Small intestine (tissue), 7 donors: ENCODE data around the gene COPA. TPM values are rescaled to one million over a fixed set of nuclear protein-coding genes. Genes with fewer than 3 reads are reported as not detected.

Experiments used
- DNase-seq, 2 donors: peaks; one replicate each; pipeline versions ENCODE4 v3.0.0 to v3.0.0-alpha.2; 2013
- FAIRE-seq: peaks from 2 replicates; lab custom pipeline; 2012; peaks lifted over from hg19 to GRCh38; lab: Jason Lieb, UNC
- H3K27ac ChIP-seq, 3 donors: one replicate each; pipeline ENCODE4 v1.5.1; 2013; ENCODE audit warnings: low read length in 2 of 3, mild to moderate bottlenecking in 2 of 3, control low read depth in 1 of 3, inconsistent platforms in 1 of 3, low read depth in 1 of 3, moderate library complexity in 1 of 3
- H3K27me3 ChIP-seq, 3 donors: one replicate each; pipeline ENCODE4 v1.6.1; 2013; ENCODE audit warnings: low read length in 3 of 3, inconsistent platforms in 1 of 3; ENCODE audit not compliant: control insufficient read depth in 3 of 3, insufficient read depth in 3 of 3
- H3K36me3 ChIP-seq, 3 donors: one replicate each; pipeline ENCODE4 v1.6.1; 2013; ENCODE audit warnings: low read length in 3 of 3, inconsistent platforms in 1 of 3, low read depth in 1 of 3, mild to moderate bottlenecking in 1 of 3, moderate library complexity in 1 of 3; ENCODE audit not compliant: control insufficient read depth in 3 of 3, insufficient read depth in 2 of 3
- H3K4me1 ChIP-seq, 3 donors: one replicate each; pipeline ENCODE4 v1.6.1; 2013; ENCODE audit warnings: low read length in 2 of 3, inconsistent platforms in 1 of 3, low read depth in 1 of 3, mild to moderate bottlenecking in 1 of 3, moderate library complexity in 1 of 3; ENCODE audit not compliant: control insufficient read depth in 3 of 3, insufficient read depth in 2 of 3
- H3K4me3 ChIP-seq, 3 donors: one replicate each; pipeline ENCODE4 v1.5.1; 2013; ENCODE audit warnings: low read length in 3 of 3, control low read depth in 1 of 3, inconsistent platforms in 1 of 3, low read depth in 1 of 3, mild to moderate bottlenecking in 1 of 3, moderate library complexity in 1 of 3
- H3K9me3 ChIP-seq, 2 donors: one replicate each; pipeline ENCODE4 v1.6.1; 2013; ENCODE audit warnings: low read depth in 1 of 2, low read length in 1 of 2; ENCODE audit not compliant: control insufficient read depth in 2 of 2, insufficient read depth in 1 of 2
- WGBS, 3 donors: extraction: QIAGEN DNeasy Blood & Tissue Kit; methylation state at CpG; one replicate each; pipeline ENCODE4 v1.1.7; 2013; 5-methylcytosine and 5-hydroxymethylcytosine counted together
- polyA plus RNA-seq, 4 donors: library from polyadenylated mRNA; stranded (reverse) in 3 of 4; unstranded in 1 of 4; fragments of 200-250 nt in 3 of 4; fragments of 120-200 nt in 1 of 4; gene quantifications; one replicate each; pipeline versions ENCODE4 v1.2.1 to v1.2.3, GENCODE V29; 2013
- donor health status: healthy with polysubstance abuse.
- donor health status: control.
- donor health status: control.
- donor health status: Bipolar disorder and iron deficiency.
- donor health status: healthy.

COPA gene
- polyA plus RNA-seq, 4 donors: 79.7 to 143 (median 93.2) TPM

- no peaks in the 10 kb centered on the region for H3K9me3 ChIP-seq
- H3K27ac ChIP-seq: no peak overlapping the region
- H3K36me3 ChIP-seq: peaks cover 0 to 8% (median 0%) of the 10 kb centered on the region in 3 donors
- FAIRE-seq: no peak
- no peak overlapping the region for H3K4me3 ChIP-seq
- no peaks in the 10 kb centered on the region for H3K27me3 ChIP-seq
- no peaks in the 10 kb centered on the region for H3K4me1 ChIP-seq
- 60 to 70% (median 68%) methylated on average over 5 of the region's 5 CpGs for WGBS, 3 donors
- DNase-seq: peak; percentile 77 to 78
Observed at GRCh38 chr1:160251687-160252526, 91.1 kb downstream of the COPA start.

GRCh38 chr1:160251011-160251410 is 92.0 kb downstream of the COPA start:
- DNase-seq: peak; percentile 18 to 22

DNA sequence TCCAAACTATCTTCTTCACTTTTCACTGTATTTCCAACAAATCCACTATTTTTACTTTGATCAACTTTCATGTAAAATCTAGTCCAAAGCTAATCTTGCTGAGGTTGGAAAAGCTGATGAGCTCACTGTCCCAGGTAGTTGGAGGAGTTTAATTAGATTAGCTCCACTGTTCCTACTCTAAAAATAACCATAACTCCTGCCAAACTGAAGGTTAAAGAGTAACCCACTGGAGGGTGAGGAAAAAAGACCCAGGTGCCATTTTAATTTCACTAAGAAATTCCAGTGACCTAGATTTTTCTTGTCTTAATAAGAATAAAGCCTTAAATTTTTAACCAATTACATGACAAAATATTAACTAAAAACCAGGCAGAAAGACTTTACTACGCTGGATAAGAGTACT is 96.0 kb downstream of the COPA start:
- H3K27ac ChIP-seq: no peak overlapping the region
- H3K27me3 ChIP-seq: no peaks in the 10 kb centered on the region
- no peaks in the 10 kb centered on the region for H3K4me1 ChIP-seq
- WGBS, 3 donors: 97 to 100% (median 100%) methylated on average over 1 of the region's 1 CpG
- H3K4me3 ChIP-seq: no peak overlapping the region
- H3K36me3 ChIP-seq: peaks cover 3 to 7% (median 6%) of the 10 kb centered on the region in 3 donors
- FAIRE-seq (no peak), DNase-seq (no peak)
- H3K9me3 ChIP-seq: no peaks in the 10 kb centered on the region

More at GRCh38 chr1:160251011-160251410, 92.0 kb downstream of the COPA start:
- Histone ChIP-seq H3K27ac (no peak overlapping the region), H3K4me1 (no peaks in the 10 kb centered on the region), H3K9me3 (no peaks in the 10 kb centered on the region), H3K36me3 (peaks cover 0 to 8% (median 0%) of the 10 kb centered on the region in 3 donors), H3K4me3 (no peak overlapping the region), H3K27me3 (no peaks in the 10 kb centered on the region)
- no peak for FAIRE-seq

DNA sequence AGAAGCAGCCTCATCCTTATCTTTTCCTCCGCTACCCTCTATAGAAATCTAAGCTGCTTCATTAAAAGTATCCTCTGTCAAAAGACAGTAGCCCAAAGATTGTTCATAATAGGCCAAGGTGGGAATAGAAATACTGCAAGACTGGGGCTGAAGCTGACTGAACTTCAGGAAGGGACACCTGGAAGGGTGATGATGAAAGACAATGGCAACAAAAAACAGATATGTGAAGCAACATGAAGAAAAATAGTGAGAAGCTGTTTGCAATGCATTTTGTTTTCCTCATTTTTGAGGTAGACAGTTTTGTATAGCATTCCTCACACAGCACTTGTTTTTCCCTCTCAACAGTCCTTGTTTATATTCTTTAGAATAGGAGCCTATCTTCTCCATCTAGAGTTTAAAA is 97.6 kb downstream of the COPA start:
- 95 to 100% (median 97%) methylated on average over 1 of the region's 1 CpG for WGBS, 3 donors
- no peak overlapping the region for H3K27ac ChIP-seq
- DNase-seq (no peak), FAIRE-seq (no peak)
- H3K9me3 ChIP-seq: no peaks in the 10 kb centered on the region
- H3K36me3 ChIP-seq: peaks cover 3 to 10% (median 7%) of the 10 kb centered on the region in 3 donors
- H3K4me3 ChIP-seq: no peak overlapping the region
- H3K4me1 ChIP-seq: no peaks in the 10 kb centered on the region
- no peaks in the 10 kb centered on the region for H3K27me3 ChIP-seq

DNA sequence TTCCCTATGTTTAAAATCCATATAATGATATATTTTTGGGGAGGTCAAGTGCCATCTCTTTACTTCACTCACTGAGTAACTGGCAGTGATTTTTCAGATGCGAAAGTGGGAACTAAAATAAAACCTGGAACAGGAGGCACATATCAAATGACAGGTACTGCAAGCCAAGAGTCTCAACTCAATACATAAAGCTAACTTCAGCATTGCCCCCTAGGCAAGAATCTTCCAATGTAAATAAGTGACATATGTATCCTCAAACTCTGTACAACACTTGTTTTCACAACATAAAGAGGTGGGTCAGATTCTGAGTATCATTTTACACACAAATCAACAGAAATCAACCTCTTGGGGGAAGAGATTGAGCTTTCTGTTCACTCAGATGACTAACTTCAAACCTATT is 98.8 kb downstream of the COPA start:
- DNase-seq: no peak
- 91 to 93% (median 93%) methylated on average over 1 of the region's 1 CpG for WGBS, 3 donors
- no peaks in the 10 kb centered on the region for H3K9me3 ChIP-seq
- H3K4me1 ChIP-seq: no peaks in the 10 kb centered on the region
- no peak overlapping the region for H3K4me3 ChIP-seq
- FAIRE-seq: no peak
- H3K36me3 ChIP-seq: peaks cover 9 to 19% (median 15%) of the 10 kb centered on the region in 3 donors
- no peak overlapping the region for H3K27ac ChIP-seq
- no peaks in the 10 kb centered on the region for H3K27me3 ChIP-seq

GRCh38 chr1:160243767-160244166 is 99.3 kb downstream of the COPA start:
- Histone ChIP-seq H3K27ac (no peak overlapping the region), H3K9me3 (no peaks in the 10 kb centered on the region), H3K4me3 (no peak overlapping the region), H3K4me1 (no peaks in the 10 kb centered on the region), H3K36me3 (peaks cover 10 to 19% (median 17%) of the 10 kb centered on the region in 3 donors), H3K27me3 (no peaks in the 10 kb centered on the region)
- FAIRE-seq (no peak), DNase-seq (no peak)

DNA sequence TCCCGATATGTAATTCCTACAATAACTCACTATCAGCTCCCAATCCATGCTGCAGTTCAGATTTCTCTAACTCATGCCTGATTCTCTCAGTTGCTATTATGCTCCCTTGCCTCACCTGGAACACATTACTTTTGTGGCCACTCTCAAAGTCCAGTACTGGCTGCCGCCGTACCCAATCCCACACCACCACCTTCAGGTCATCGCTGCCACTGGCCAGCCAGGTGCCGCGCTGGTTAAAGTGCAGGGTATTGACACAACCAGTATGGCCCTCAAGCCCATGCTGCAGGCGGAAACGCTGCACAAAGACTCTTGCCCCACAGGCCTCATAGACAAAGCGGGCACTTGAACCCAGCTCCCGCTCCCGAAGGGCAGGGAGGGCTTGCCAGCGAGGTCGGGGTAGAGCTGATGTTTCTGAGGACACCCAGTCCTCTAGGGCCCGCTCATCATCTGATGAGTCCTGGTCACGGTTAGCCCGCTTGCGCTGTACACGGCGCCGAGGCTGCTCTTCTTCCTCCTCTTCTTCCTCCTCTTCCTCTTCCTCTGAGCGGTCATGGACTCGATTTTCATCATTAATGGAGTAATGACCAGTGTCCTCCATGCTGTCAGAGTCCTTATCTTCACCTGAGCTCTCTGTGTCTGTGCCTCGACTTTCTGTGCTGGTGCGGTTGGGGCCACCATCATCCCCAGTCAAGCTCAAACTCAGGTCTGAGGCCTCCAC is 103.3 kb downstream of the COPA start:
- Histone ChIP-seq H3K4me1 (no peaks in the 10 kb centered on the region), H3K36me3 (peaks cover 17 to 31% (median 27%) of the 10 kb centered on the region in 3 donors), H3K27me3 (no peaks in the 10 kb centered on the region), H3K9me3 (no peaks in the 10 kb centered on the region), H3K4me3 (no peak overlapping the region), H3K27ac (no peak overlapping the region)
- FAIRE-seq: no peak
- DNase-seq: no peak
- 96 to 98% (median 97%) methylated on average over 24 of the region's 24 CpGs for WGBS, 3 donors
